GF-D8 (cell line): ENCODE results near the gene SLC25A22.

ENCODE experiments used
- DNase-seq: peaks from one replicate; lab custom pipeline; 2025; lab: John Stamatoyannopoulos, UW

The SLC25A22 gene

DNA sequence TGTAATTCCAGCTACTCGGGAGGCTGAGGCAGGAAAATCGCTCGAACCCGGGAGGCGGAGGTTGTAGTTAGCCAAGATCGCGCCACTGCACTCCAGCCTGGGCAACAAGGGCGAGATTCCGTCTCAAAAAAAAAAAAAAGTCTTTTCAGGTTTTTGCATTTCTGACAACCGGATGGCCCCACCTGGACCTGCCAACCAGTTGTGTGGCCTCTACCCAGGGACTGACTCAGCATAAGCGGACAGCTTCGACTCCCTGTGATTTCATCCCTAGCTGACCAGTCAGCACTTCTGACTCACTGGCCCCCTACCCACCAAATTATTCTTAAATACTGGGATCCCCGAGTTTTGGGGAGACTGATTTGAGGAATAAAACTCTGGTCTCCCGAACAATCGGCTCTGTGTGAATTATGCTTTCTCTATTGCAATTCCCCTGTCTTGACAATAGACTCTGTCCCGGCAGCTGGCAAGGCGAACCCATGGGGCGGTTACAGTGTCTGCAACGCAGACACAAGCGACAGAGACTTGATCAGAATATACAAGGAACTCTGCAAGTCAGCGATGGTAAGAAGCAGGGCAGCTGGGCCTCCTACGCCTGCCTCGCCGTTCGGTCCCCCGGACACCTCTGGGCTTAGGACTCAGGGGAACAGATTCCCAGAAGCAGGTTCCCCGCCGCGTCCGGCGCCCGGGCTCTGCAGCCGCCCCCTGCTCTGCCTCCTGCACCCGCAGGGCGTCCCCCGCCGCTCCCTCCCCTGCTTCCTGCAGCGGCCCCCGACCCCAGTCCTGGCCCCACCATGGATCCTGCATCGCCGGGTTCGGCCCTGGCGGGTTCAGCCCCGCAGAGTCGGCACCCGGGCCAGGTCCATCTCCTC is 51.6 kb downstream of the SLC25A22 start:
- peak; percentile 24 for DNase-seq

DNA sequence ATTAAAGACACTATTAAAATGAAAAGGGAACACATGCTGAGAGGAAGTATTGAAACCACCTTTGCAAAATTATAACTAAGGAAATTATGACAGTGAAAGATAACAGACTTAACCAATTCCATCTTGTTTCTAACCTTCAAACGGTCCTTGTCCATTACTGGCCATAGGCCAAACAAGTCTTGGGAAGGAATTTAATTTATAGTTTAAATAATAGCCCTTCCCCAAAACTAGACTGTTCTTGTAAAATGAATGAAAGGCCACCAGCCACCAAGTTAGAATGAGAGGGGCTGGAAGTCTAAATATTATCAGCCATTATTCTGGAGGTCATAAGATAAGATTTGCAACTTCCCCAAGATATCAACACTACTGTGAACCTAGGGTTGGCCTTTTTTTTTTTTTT is 52.7 kb downstream of the SLC25A22 start:
- DNase-seq = no peak

DNA sequence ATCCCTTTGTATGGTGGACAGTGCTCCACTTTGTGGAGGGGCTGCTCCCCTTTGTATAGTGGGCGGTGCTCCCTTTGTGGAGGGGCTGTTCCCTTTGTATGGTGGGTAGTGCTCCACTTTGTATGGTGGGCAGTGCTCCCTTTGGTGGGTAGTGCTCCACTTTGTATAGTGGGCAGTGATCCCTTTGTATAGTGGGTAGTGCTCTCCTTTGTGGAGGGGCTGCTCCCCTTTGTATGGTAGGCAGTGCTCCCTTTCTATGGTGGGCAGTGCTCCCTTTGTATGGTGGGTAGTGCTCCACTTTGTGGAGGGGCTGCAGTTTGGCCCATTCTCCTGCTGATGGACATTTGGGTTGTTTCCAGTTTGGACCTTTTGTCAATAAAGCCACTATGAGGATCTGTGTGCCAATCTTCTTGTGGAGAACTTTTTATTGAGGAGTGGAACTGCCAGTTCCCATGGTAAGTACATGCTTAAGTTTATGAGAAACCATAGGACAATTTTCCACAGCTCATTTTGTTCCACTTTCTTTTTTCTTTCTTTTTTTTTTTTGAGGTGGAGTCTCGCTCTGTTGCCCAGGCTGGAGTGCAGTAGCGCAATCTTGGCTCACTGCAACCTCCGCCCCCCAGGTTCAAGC is 55.4 kb downstream of the SLC25A22 start:
- DNase-seq = no peak

DNA sequence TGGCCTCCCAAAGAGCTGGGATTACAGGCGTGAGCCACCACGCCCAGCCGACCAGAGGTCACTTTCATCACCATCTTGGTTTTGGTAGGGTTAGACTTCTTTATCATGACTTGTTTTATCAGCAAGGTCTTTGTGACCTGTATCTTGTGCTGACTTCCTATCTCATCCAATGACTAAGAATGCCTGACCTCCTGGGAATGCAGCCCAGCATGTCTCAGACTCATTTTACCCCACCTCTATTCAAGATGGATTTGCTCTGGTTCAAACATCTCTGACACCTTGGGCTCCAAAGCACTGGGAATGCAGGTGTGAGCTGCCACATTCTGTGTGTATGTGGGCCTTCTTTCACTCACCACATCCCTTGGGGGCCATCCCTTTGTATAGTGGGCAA is 55.9 kb downstream of the SLC25A22 start:
- DNase-seq = no peak
